GM19351 (cell line): ENCODE results near the gene SSH2.
A peak's percentile ranks its signal among the peaks of the same experiment; 100 is the strongest.
"Not testable (repeated sequence)": the region's sequence is repeated elsewhere in the genome, so short reads cannot be mapped to it uniquely, and the experiment has no call there.

Source experiments
- ATAC-seq: cut with Tn5 transposase; IDR thresholded peaks from one replicate; pipeline ENCODE4 v1.9.1; 2021; ENCODE audit warnings: mild to moderate bottlenecking, moderate library complexity; ENCODE audit not compliant: unreplicated experiment

SSH2 gene, protein sequence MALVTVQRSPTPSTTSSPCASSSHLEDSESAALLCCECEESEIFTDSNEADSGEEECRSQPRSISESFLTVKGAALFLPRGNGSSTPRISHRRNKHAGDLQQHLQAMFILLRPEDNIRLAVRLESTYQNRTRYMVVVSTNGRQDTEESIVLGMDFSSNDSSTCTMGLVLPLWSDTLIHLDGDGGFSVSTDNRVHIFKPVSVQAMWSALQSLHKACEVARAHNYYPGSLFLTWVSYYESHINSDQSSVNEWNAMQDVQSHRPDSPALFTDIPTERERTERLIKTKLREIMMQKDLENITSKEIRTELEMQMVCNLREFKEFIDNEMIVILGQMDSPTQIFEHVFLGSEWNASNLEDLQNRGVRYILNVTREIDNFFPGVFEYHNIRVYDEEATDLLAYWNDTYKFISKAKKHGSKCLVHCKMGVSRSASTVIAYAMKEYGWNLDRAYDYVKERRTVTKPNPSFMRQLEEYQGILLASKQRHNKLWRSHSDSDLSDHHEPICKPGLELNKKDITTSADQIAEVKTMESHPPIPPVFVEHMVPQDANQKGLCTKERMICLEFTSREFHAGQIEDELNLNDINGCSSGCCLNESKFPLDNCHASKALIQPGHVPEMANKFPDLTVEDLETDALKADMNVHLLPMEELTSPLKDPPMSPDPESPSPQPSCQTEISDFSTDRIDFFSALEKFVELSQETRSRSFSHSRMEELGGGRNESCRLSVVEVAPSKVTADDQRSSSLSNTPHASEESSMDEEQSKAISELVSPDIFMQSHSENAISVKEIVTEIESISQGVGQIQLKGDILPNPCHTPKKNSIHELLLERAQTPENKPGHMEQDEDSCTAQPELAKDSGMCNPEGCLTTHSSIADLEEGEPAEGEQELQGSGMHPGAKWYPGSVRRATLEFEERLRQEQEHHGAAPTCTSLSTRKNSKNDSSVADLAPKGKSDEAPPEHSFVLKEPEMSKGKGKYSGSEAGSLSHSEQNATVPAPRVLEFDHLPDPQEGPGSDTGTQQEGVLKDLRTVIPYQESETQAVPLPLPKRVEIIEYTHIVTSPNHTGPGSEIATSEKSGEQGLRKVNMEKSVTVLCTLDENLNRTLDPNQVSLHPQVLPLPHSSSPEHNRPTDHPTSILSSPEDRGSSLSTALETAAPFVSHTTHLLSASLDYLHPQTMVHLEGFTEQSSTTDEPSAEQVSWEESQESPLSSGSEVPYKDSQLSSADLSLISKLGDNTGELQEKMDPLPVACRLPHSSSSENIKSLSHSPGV (N-terminal part only)

DNA sequence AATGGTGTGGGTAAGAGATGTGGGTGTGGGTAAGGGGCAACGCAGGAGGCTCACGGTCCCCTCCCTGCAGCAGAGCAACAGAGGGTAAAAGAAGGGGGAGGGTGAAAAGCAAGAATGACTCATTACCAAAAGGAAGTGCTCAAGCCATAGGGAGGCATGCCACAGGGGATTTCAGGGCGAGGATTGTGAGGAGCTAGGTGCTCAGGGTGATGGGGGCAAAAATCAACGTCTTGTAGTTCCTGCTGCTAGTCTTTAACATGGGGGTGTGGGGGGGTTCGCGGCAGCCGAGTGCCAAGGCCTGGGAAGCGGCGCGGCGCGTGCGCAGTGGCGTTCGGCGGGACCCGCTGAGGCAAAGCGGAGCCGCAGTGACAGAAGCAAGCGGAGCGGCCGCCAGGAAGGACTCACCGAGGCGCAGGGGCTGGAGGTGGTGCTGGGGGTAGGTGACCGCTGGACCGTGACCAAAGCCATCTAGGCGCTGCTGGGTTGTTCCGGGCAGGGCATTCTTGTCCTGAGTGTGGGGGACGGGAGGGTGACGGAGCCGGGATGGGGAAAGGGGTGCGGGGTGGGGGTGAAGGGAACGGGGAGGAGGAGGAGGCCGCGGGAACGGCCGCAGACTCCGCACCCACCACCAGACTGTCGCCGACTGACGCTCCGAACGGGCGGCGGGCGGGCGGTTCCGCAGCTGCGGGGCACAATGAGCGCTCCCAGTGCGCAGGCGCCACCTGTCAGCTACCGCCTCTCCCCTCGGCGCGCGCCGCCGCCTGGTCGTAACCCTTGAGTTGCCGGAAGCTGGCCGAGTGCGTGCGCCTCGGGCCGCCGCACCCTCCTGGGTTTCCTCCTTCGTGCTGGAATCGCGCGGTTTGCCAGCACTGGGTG is at the start of gene SSH2:
Gene SSH2 (minus strand): TSS at position 696 of the 876 bp plus-strand sequence. CDS start 228 bp downstream, at position 468.
- ATAC-seq: peak; percentile 50

DNA sequence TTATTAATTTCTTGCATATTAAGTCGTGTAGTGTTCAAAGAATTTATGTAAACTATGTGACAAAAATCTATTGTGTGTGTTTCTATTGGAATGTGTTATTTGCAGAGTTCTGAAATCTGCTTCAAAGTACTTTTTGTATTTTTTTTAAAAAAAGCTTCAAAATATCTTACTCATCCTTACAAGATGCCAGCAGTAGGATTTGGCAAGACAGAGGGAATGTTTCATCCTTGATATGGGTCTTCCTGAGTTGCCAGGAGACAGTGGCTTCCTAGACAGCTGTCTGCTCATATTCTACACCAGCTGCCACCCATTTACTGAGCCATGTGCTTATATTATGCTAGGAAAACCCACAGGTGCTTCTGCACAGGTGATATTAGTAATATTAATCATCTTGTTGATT is 47.8 kb upstream of the SSH2 start:
- no peak for ATAC-seq

DNA sequence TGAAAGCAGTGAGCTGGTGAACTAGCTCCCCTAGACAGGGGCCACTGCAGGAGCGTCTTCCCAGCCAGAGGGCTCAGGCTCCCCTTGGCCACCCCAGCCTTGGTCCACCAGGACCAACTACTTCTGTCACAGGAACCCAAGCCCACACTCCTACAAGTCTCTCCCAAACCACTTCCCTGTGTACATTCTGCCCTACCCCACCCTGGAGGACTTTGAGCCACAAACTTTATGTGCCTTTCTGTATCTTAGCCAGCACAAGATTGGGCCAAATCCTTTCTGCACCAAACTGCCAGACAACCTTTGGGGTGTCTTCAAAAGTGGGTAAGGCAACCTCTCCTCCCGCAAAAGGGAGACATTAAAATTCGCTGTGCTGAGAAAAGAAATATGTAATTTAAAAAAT is 43.0 kb upstream of the SSH2 start:
- no peak for ATAC-seq

DNA sequence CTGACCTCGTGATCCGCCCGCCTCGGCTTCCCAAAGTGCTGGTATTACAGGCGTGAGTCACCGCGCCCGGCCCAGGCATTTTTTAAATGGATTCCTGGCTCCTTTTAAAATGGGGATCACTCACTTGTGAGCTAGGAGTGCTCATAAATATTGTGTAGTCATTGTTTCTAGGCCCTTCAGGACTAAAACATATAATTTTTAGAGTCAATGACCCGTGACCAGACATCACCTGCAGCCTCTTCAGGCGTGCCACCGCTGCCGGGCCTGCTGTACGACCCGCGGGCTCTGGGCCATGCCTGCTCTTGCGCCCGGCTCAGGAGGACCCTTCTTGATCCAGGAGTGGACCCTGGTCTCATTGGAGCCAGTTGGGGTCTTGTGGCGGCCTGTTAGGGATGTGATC is 42.2 kb upstream of the SSH2 start:
- no peak for ATAC-seq

DNA sequence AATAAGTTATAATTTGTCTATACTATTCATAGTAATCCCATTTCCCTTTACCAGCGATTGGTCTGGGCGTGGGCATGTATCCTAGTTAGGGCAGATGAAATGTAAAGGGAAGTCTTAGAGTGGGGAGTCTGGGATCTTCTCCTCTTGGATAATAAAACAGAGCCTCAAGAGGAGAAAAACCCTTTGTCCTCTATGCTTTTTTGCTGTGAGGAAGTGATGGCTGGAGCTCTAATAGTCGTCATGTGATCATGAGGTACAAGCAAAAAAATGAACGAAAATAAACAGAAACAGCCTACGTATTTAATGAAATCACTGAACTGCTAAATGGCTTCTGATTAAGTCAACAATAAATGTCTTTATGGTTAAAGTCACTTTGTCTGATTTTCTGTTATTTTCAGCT is 38.2 kb upstream of the SSH2 start:
- ATAC-seq: no peak

DNA sequence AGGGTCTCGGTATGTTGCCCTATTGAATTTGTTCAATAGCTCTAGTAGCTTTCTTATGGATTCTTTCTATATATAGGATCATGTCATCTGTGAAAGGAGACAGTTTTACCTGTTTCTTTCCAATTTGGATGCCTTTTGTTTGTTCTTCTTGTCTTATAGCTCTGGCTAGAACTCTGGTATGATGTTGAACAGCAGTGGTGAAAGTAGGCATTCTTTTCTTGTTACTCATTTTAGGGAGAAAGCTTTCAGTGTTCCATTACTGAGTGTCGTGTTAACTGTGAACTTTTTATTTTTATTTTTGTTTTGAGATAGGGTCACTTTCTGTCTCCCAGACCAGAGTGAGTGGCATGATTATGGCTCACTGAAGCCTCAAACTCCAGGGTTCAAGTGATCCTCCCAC is 32.6 kb upstream of the SSH2 start:
- no peak for ATAC-seq

DNA sequence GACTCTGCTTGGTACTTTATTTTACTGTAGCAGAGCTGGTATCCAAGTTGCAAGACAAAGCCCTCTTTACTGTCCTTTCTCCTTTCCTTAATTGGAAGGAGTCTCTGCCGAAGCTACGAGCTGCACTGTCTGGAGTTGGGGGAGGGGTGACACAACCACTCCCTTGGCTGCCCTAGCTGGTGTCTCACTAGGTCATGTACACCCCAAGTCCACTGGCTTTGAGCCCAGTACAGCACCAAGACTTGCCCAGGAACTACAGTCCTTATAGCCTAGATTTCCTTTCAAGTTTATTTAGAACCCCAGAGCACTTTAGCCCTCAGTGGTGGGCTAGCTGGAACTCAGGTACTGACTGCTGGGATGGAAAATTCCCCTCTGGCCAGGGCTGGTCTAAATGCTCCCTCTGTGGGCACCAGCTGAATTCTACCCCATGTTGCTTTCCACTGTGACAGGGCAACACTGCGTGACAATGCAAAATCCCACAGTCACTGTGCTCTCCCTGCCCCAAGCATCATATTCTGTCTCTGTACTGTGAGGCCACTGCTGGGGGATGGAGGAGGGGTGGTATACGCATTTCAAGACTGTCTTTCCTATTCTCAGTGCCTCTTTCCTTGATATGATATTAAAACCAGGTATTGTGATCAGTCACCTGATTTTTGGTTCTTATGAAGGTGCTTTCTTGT is 29.8 kb upstream of the SSH2 start:
- no peak for ATAC-seq

DNA sequence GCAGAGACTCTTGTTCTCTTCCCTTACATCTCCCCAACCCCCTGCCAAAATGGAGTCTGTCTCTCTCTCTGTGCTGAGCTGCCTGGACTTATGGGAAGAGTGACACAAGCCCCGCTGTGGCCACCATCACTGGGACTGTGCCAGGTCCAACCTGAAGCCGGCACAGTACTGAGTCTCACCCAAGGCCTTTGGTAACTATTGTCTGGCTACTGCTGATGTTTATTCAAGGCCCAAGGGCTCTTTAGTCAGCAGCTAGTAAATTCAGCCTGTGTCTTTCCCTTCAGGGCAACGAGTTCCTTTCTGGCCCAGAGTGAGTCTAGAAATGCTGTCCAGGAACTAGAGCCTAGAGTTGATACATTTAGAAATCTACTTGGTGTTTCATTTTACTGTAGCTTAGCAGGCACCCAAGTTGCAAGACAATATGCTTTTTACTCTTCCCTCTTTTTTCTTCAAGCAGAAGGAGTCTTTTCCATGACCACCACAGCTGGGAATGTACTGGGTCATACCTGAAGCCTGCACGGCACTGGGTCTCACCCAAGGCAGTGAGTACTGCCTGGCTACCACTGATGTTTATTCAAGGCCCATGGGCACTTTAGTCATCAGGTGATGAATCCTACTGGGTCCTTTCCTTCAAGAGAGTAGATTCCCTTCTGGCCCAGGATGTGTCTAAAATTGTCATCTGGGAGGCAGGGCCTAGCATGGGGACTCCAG is 29.1 kb upstream of the SSH2 start:
- ATAC-seq: no peak

DNA sequence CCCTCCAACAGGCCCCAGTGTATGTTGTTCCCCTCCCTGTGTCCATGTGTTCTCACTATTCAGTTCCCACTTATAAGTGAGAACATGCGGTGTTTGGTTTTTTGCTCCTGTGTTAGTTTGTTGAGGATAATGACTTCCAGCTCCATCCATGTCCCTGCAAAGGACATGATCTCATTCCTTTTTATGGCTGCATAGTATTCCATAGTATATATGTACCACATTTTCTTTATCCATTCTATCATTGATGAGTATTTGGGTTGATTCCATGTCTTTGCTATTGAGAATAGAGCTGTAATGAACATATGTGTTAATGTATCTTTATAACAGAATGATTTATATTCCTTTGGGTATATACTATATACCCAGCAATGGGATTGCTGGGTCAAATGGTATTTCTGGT is 27.5 kb upstream of the SSH2 start:
- not testable (repeated sequence) for ATAC-seq

DNA sequence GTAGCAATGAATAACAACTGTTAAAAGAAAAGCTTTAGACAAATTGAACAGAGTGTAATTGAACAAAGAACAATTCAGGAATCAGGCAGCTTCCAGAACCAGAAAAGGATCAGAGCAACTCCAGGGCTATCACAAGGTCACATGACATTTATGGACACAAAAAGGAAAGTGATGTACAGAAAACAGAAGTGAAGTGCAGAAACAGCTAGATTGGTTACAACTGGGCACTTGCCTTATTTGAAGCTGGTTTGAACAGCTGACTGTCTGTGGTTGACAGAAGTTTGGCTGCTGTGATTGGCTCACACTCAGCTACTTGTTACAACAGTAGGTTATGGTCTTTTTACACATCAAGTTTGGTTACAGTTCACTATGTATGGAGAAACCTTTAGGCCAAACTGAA is 26.2 kb upstream of the SSH2 start:
- ATAC-seq: no peak

DNA sequence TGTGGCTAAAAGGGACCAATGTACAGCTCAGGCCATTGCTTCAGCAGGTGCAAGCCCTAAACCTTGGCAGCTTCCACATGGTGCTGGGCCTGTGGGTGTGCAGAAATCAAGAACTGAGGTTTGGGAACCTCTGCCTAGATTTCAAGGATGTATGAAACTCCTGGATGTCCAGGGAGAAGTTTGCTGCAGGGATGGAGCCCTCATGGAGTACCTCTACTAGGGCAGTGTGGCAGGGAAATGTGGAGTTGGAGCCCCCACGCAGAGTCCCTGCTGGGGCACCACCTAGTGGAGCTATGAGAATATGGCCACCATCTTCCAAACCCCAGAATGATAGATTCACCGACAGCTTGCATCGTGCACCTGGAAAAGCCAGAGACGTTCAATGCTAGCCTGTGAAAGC is 24.4 kb upstream of the SSH2 start:
- ATAC-seq: no peak

DNA sequence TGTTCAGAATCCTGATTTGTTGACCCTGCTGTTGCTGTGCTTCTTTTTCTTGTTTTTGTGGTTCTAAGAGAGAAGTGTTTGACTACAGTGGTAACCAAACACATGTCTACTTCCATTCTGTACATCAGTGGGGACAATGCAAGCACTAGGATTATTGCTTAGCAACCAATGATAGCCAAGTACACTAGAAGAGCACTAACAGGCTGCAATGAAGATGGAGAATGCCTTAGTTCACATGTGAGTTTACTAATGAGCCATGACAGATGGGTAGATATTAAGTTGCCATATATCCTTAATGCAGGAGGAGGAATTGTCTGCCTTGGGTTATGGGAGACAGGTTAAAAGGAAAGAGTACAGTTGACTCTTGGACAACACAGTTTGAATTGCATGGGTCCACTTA is 19.7 kb upstream of the SSH2 start:
- ATAC-seq: no peak

DNA sequence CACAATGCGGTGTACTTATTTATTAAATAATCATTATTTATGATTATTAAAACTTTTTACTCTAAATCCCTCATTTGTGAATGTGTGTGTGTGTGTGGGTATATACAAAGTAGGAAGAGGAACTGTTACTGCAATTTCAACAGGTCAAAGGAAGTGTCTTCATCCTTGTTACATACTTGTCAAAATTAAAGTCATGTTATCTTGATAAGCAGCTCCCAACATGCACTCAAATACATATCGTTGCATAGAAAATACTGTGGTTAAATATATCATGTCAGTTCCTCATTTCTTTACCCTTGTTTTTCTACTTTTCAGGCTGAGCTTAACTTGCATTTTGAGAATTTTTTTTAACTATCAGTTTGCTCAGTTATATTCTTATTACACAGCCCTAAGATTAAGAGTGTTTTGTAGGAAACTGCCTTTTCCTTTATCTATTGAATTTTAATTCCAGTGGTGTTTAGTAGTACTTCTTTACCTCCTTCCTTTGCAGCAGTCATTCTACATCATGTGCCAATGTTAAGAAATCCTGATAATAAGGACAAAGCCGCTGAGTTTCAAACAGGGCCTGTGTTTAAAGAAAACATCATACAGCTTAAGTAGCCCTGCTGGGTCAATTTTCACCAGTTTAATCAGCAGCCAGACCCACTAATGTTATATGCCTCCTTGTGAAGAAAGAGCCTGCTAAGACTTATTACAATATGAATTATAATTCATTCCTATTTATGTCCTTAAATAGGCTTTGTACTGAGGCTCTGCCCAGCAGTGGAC is 18.6 kb upstream of the SSH2 start:
- ATAC-seq: no peak

DNA sequence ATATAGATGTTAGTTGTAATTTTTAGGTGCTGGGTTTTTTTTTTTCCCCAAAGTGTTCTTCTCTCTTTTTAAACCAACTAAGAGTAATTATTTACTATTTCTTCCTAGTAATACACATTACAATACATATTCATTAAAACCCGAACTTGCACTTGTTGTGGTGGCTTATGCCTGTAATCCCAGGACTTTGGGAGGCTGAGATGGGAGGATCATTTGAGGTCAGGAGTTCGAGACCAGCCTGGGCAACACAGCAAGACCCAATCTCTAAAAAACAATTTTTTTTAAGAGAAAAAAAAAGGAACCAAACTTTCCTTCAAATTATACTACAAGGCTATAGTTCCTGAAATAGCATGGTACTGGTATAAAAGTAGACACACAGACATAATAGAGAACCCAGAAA is 15.3 kb upstream of the SSH2 start:
- ATAC-seq: no peak

DNA sequence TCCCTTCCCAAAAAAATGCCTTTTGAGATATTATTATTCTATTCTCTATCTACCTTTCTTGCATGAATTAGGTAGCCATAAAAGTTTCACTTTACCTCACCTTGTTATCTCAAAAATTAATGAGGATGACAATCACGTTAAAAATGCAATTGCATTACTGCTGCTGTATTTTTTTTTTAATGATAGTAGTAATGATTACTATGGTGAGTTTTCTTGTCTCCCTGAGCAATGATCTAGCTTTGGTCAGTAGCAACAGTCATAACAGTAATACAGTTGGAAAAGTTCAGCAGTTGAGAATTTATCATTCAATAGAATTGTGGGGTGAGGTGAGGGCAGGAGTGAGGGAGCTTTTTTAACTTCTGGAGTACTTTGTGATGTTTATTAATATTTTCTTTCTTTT is 11.3 kb upstream of the SSH2 start, which contains the start of gene EFCAB5:
Gene EFCAB5 (plus strand): TSS at position 301 of the 400 bp plus-strand sequence. CDS start 163 bp downstream, outside the sequence.
- no peak for ATAC-seq

DNA sequence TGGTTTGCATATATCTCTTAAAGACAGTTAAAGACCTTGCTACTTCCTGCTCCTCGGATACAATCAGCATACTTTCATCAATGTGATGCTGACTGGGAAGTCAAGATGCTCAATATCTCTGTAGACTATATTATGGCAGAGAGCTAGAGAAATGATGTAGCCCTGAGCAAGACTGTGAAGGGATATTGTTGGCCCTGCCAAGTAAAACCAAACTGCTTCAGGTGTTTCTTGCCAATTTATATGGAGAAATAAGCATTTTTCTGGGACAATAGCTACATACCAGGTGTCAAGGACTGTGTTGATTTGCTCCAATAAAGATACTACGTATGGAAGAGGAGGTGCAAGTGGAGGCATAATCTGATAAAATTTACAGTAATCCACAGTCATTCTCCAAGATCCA is 6.7 kb upstream of the SSH2 start:
- ATAC-seq: no peak

DNA sequence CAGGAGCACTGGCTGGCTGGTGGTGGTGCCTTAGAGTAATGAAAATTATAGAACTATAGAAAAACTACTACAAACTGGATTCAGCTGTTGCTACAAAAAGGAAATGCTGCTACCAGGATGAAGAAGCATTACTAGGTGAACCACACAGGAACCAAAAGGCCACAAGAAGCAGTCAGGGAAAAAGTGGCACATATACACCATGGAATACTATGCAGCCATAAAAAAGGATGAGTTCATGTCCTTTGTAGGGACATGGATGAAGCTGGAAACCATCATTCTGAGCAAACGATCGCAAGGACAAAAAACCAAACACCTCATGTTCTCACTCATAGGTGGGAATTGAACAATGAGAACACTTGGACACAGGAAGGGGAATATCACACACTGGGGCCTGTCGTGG is 5.9 kb upstream of the SSH2 start:
- ATAC-seq: not testable (repeated sequence)

DNA sequence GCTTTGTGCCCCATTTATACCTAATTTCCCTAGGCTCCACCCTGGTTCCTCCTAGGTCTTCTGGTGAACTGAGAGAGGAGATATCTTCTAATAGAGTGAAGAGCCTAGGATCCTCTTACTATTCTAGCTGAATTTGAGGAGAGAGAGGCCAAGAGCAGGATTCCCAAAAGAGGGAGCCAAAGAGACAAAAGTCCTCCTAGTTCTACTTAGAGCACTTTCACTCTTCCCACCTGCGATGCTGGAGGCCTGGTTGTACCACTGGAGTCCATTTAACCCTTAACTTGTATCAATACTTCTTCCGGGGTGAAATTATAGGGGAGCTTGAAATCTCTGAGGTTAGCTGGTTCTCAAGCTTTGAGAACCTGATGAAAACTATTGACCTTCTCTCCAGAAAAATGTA is 3.4 kb upstream of the SSH2 start:
- ATAC-seq: no peak
